AG10803 (cell line): ENCODE results near the gene FOXK1.

Experiments used
- DNase-seq: peaks from one replicate; pipeline ENCODE4 v3.0.0; 2010; ENCODE audit warnings: low read depth
- H3K4me3 ChIP-seq: 2 replicates; pipeline ENCODE4 v1.5.1; 2011; ENCODE audit warnings: mild to moderate bottlenecking, low read length, control low read depth
- CTCF ChIP-seq: conservative IDR thresholded peaks from 2 replicates; pipeline ENCODE4 v1.5.1; 2011; ENCODE audit warnings: mild to moderate bottlenecking, low read length, control low read depth, inconsistent platforms

Gene FOXK1

DNA sequence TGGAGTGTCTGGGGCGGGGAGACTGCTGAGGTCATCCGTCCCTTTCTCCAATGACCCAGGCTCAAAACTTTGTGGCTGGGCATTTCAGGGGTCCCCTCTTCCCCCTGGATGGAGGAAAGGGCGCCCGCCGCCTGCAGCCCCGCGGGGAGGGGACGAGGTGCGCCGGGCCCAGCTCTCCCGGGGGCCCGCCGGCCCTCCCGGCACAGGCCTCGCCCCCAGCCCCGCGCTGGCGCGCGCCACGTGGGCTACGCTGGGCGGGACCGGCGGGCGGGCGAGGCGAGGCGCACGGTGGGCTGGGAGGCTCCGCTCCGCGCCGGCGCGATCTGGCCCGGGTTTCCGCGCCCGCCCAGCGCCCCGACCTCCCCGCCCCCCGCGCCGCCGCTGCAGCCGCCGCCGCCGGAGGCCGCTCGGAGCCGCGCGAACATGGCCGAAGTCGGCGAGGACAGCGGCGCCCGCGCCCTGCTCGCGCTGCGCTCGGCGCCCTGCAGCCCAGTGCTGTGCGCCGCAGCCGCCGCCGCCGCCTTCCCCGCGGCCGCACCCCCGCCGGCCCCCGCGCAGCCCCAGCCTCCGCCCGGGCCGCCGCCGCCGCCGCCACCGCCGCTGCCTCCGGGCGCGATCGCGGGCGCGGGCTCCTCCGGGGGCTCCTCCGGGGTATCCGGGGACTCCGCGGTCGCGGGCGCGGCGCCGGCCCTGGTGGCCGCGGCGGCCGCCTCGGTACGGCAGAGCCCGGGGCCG lies at the start of gene FOXK1:
FOXK1 (plus strand) TSS at position 410 of the 735 bp plus-strand sequence; CDS start at position 424, 14 bp downstream.
- DNase-seq, result peak; percentile 67
- no peak for TF ChIP-seq CTCF

DNA sequence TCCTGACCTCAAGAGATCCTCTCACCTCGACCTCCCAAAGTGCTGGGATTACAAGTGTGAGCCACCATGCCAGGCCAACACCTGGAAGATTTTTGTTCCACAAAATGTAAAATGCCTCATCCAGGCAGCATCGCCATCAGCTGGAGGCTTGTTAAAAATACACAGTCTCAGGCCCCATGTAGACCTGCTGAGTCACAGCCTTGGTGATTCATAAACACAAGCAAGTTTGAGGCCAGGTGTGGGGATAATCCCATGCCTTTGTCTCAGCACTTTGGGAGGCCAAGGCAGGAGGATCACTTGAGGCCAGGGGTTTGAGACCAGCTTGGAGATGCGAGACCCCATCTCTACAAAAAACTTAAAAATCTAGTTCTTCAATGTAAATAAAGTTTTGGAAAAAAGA lies 49.1 kb upstream of the FOXK1 start:
- H3K4me3 ChIP-seq, result no peak overlapping the region
- peak; percentile 43 for DNase-seq
- no peak for TF ChIP-seq CTCF

More for the DNA sequence above, at the start of gene FOXK1:
- H3K4me3 ChIP-seq, result peak within 1 kb of the TSS; percentile 89

DNA sequence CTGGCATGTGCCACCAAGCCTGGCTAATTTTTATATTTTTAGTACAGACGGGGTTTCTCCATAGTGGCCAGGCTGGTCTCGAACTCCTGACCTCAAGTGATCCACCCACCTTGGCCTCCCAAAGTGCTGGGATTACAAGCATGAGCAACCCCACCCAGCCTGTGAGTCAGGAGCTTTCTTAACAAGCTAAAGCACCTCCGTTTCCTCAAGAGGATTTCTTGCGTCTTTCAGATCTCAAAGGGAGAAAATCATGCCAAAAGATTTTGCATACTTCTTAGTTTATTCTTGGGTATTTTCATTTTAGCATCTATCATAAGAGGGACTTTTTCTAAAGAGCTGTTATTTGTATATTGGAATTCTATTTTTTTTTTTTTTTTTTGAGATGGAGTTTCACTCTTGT lies 47.9 kb upstream of the FOXK1 start:
- TF ChIP-seq CTCF, result no peak

GRCh38 chr7:4638781-4639575 lies 43.1 kb upstream of the FOXK1 start:
- TF ChIP-seq CTCF, result no peak
- H3K4me3 ChIP-seq, result no peak overlapping the region
- DNase-seq, result no peak

More for the DNA sequence above, 47.9 kb upstream of the FOXK1 start:
- DNase-seq, result peak; percentile 32
- no peak overlapping the region for H3K4me3 ChIP-seq

- TF ChIP-seq CTCF, result 0 out of 2 replicates have a peak, but pooled peaks have one; percentile 13
- no peak for DNase-seq
- peak overlapping the region; percentile 71 for H3K4me3 ChIP-seq
These were observed 40.9 kb upstream of the FOXK1 start for GRCh38 chr7:4641091-4641666.

- TF ChIP-seq CTCF, result peak; percentile 21; the same call in 1 of the 2 replicates
These were observed 40.2 kb upstream of the FOXK1 start for GRCh38 chr7:4641667-4642467.

More at GRCh38 chr7:4641667-4642467, 40.2 kb upstream of the FOXK1 start:
- DNase-seq, result peak; percentile 90
- H3K4me3 ChIP-seq, result peak overlapping the region; percentile 76
